ACC112 (cell line): Measurements from ENCODE around the gene OR8J1.

Experiments used
- H2AFZ ChIP-seq: fragments of 200-600 bp; sonication (generic); one replicate; pipeline ENCODE4 v1.6.0; 2017; ENCODE audit warnings: antibody characterized with exemption, low read length; ENCODE audit not compliant: unreplicated experiment
- H3K27ac ChIP-seq: fragments of 200-600 bp; sonication (generic); 2 replicates; pipeline ENCODE4 v1.5.1; 2014; ENCODE audit warnings: low read depth, mild to moderate bottlenecking, antibody characterized with exemption, low read length, moderate library complexity
- H3K27me3 ChIP-seq: fragments of 200-600 bp; sonication (generic); 2 replicates; pipeline ENCODE4 v1.6.1; 2014; ENCODE audit warnings: mild to moderate bottlenecking, antibody characterized with exemption, low read length, moderate library complexity, mixed read lengths; ENCODE audit not compliant: insufficient read depth
- H3K36me3 ChIP-seq: fragments of 200-600 bp; sonication (generic); 2 replicates; pipeline ENCODE4 v1.6.1; 2016; ENCODE audit warnings: mild to moderate bottlenecking, antibody characterized with exemption, low read length, moderate library complexity, mixed read lengths; ENCODE audit not compliant: insufficient read depth
- H3K4me1 ChIP-seq: fragments of 200-600 bp; sonication (generic); one replicate; pipeline ENCODE4 v1.6.1; 2016; ENCODE audit warnings: low read length, mixed read lengths; ENCODE audit not compliant: insufficient read depth, unreplicated experiment, control insufficient read depth
- H3K4me3 ChIP-seq: fragments of 200-600 bp; sonication (generic); 2 replicates; pipeline ENCODE4 v1.5.1; 2014; ENCODE audit warnings: mild to moderate bottlenecking, low read depth, low read length
- H3K79me2 ChIP-seq: fragments of 200-600 bp; sonication (generic); one replicate; pipeline ENCODE4 v1.6.0; 2016; ENCODE audit warnings: low read length; ENCODE audit not compliant: control insufficient read depth, unreplicated experiment, insufficient read depth

Gene OR8J1

GRCh38 chr11:56353991-56354390, at the start of gene OR8J1:
Gene OR8J1 (plus strand): TSS chr11:56354291. CDS start chr11:56360247, 5,956 bp downstream.
- Histone ChIP-seq H3K36me3 (no peaks in the 10 kb centered on the region), H3K4me3 (no peak within 1 kb of the TSS), H2AFZ (no peak within 1 kb of the TSS), H3K27me3 (no peaks in the 10 kb centered on the region), H3K27ac (no peak within 1 kb of the TSS), H3K79me2 (no peaks in the 10 kb centered on the region), H3K4me1 (no peaks in the 10 kb centered on the region)

DNA sequence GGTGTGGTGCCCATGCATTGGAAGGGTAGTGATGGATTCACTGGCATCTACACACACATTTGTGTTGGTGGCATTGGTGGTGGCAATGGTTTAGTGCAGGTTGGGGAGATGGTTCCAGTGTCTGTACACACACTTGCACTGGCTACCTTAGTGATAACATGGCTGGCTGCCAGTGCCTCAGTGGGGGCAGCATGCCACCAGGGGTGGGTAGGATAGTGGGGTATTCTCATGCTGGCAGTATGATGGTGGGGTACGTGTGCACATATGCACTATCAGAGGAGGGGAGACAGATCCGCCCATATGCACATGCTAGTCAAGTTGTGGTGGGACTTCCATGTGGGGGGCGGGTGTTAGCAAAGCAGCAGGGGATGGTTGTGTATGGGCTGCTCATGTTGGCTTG, 46.3 kb upstream of the OR8J1 start:
- H2AFZ ChIP-seq = no peak overlapping the region
- H3K4me1 ChIP-seq = no peaks in the 10 kb centered on the region
- no peaks in the 10 kb centered on the region for H3K79me2 ChIP-seq
- H3K36me3 ChIP-seq = no peaks in the 10 kb centered on the region
- H3K27ac ChIP-seq = no peak overlapping the region
- no peak overlapping the region for H3K4me3 ChIP-seq
- no peaks in the 10 kb centered on the region for H3K27me3 ChIP-seq

DNA sequence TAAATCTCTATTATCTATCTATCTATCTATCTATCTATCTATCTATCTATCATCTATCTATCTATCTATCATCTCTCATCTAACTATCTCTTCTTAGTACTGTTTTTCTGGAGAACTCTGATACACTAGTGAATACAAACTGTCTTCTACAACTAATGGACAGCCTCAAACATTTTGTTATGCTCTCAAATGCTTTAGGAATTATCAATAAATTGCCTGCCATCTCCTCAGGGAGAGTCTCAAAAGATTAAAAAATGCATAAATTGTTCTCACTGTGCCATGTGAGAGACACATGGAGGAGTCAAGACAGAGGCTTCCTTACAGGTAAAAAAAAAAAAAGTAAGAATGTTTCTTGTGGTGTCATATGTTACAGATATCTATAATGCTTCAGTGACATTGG, 39.2 kb upstream of the OR8J1 start, which contains the start of gene OR8K3:
TSS of gene OR8K3 (plus strand) at position 301 of the 400 bp plus-strand sequence. CDS start 3,163 bp downstream, outside the sequence.
- Histone ChIP-seq H3K4me1 (no peaks in the 10 kb centered on the region), H2AFZ (no peak within 1 kb of the TSS), H3K4me3 (no peak within 1 kb of the TSS), H3K79me2 (no peaks in the 10 kb centered on the region), H3K27me3 (no peaks in the 10 kb centered on the region), H3K36me3 (no peaks in the 10 kb centered on the region), H3K27ac (no peak within 1 kb of the TSS)

GRCh38 chr11:56331861-56332491, 22.1 kb upstream of the OR8J1 start:
- H3K79me2 ChIP-seq = no peaks in the 10 kb centered on the region
- no peaks in the 10 kb centered on the region for H3K27me3 ChIP-seq
- no peak overlapping the region for H3K4me3 ChIP-seq
- H2AFZ ChIP-seq = no peak overlapping the region
- no peaks in the 10 kb centered on the region for H3K36me3 ChIP-seq
- H3K4me1 ChIP-seq = no peaks in the 10 kb centered on the region
- H3K27ac ChIP-seq = no peak overlapping the region

GRCh38 chr11:56333156-56333555, 20.9 kb upstream of the OR8J1 start:
- H3K27me3 ChIP-seq = no peaks in the 10 kb centered on the region
- H3K79me2 ChIP-seq = no peaks in the 10 kb centered on the region
- no peaks in the 10 kb centered on the region for H3K36me3 ChIP-seq
- H3K4me3 ChIP-seq = no peak overlapping the region
- no peaks in the 10 kb centered on the region for H3K4me1 ChIP-seq
- no peak overlapping the region for H3K27ac ChIP-seq
- H2AFZ ChIP-seq = no peak overlapping the region

- no peak overlapping the region for H2AFZ ChIP-seq
- no peak overlapping the region for H3K27ac ChIP-seq
- H3K36me3 ChIP-seq = no peaks in the 10 kb centered on the region
- no peaks in the 10 kb centered on the region for H3K79me2 ChIP-seq
- no peak overlapping the region for H3K4me3 ChIP-seq
- H3K4me1 ChIP-seq = no peaks in the 10 kb centered on the region
- H3K27me3 ChIP-seq = no peaks in the 10 kb centered on the region
These were observed 13.8 kb upstream of the OR8J1 start for GRCh38 chr11:56340289-56340688.

DNA sequence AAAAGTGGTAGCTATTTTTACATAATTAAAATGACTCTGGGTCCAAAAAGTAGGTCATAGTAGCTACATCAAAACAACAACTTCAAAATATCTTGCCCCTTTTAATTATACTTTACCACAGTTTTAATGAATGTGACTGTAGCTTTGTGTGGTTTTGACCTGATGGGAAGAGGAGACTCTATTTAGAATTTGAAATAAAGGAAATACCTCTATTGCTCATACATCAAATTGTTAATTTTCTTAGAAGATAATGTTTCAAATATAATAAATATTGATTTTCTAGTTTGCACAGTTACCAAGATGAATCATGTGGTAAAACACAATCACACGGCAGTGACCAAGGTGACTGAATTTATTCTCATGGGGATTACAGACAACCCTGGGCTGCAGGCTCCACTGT, 8.4 kb upstream of the OR8J1 start, which contains the start of gene OR8K1:
TSS of gene OR8K1 (plus strand) at position 301 of the 400 bp plus-strand sequence. CDS start at position 301, 0 bp downstream.
- Histone ChIP-seq H3K36me3 (no peaks in the 10 kb centered on the region), H2AFZ (no peak within 1 kb of the TSS), H3K27me3 (no peaks in the 10 kb centered on the region), H3K79me2 (no peaks in the 10 kb centered on the region), H3K4me1 (no peaks in the 10 kb centered on the region), H3K4me3 (no peak within 1 kb of the TSS), H3K27ac (no peak within 1 kb of the TSS)

DNA sequence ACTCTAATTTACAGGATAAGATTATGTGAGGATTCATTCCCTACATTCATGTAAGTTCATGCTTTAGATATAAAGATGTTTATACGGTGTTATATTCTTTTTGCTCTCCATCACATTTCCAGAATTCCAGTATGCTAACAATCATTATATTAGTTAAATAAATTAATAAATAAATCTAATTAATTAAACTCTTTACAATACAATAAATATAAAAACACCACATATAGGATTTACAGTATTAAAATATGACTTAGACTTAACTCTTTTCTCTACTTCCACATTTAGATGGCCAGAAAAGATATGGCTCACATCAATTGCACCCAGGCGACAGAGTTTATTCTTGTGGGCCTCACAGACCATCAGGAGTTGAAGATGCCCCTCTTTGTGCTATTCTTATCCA, 21.2 kb downstream of the OR8J1 start, which contains the start of gene OR8U1:
TSS of gene OR8U1 (plus strand) at position 301 of the 400 bp plus-strand sequence. CDS start at position 301, 0 bp downstream.
- no peak within 1 kb of the TSS for H3K4me3 ChIP-seq
- H3K27me3 ChIP-seq = no peaks in the 10 kb centered on the region
- no peaks in the 10 kb centered on the region for H3K36me3 ChIP-seq
- H3K79me2 ChIP-seq = no peaks in the 10 kb centered on the region
- no peak within 1 kb of the TSS for H3K27ac ChIP-seq
- H2AFZ ChIP-seq = no peak within 1 kb of the TSS
- H3K4me1 ChIP-seq = no peaks in the 10 kb centered on the region

DNA sequence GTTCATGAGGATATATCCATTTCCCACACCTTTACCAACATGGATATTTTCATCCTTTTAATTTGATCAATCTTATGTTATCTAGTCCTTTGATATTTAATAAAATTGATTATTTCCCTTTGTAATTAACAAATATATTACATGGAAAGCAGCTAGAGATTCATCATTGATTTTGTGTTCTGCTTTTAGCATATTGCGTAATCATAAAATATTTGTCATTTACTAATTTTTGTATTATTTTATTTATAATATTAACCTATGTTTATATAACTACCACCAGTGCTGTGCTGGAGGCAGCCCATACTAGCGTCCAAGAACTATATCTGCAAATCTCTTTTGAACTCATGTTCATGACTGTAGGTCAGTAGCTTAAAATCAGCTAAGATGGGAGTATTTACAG, 26.0 kb downstream of the OR8J1 start:
- Histone ChIP-seq H3K79me2 (no peaks in the 10 kb centered on the region), H3K27me3 (no peaks in the 10 kb centered on the region), H3K36me3 (no peaks in the 10 kb centered on the region), H3K27ac (no peak overlapping the region), H3K4me3 (no peak overlapping the region), H2AFZ (no peak overlapping the region), H3K4me1 (no peaks in the 10 kb centered on the region)

- H3K36me3 ChIP-seq = no peaks in the 10 kb centered on the region
- no peaks in the 10 kb centered on the region for H3K79me2 ChIP-seq
- H3K27ac ChIP-seq = no peak overlapping the region
- no peaks in the 10 kb centered on the region for H3K27me3 ChIP-seq
- no peak overlapping the region for H3K4me3 ChIP-seq
- H2AFZ ChIP-seq = no peak overlapping the region
- H3K4me1 ChIP-seq = no peaks in the 10 kb centered on the region
These were observed 40.3 kb downstream of the OR8J1 start for GRCh38 chr11:56394381-56394780.

DNA sequence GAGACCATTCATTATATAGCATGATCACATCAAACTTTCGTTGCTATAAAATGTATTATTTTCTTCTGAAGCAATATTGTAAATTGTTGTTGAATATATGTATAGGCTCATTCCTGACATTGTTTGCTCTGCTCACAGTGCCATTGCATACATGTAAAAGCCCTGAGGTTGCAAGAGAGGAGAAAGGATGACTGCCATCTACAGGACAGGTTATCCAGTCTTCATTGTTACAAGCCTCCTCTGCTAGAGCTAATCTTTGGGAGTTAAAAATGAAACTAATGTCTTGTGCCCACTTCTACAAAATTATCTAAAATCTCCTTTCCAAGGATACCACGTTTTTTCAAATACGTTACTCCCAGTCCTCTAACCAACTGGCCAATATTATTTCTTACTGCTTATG, 42.0 kb downstream of the OR8J1 start:
- Histone ChIP-seq H3K79me2 (no peaks in the 10 kb centered on the region), H3K4me3 (no peak overlapping the region), H3K36me3 (no peaks in the 10 kb centered on the region), H3K27ac (no peak overlapping the region), H2AFZ (no peak overlapping the region), H3K27me3 (no peaks in the 10 kb centered on the region), H3K4me1 (no peaks in the 10 kb centered on the region)
